HepG2 (cell line): ENCODE data around the gene EFNA3. TPM values are rescaled to one million over a fixed set of nuclear protein-coding genes. Genes with fewer than 3 reads are reported as not detected.

Experiments used
- CBX1 ChIP-seq: IDR thresholded peaks from one replicate; pipeline ENCODE4 v1.6.1; 2016; ENCODE audit warnings: antibody characterized with exemption, low read depth
- HNRNPLL ChIP-seq: fragments of 200-400 bp; formaldehyde crosslinking; IDR thresholded peaks from 2 replicates; pipeline ENCODE4 v1.6.1; 2017; ENCODE audit warnings: mild to moderate bottlenecking, low read depth, low read length; ENCODE audit not compliant: poor library complexity, severe bottlenecking
- HNRNPUL1 ChIP-seq: fragments of 200-400 bp; formaldehyde crosslinking; IDR thresholded peaks from 2 replicates; pipeline ENCODE4 v1.6.1; 2017; ENCODE audit warnings: low read depth, mild to moderate bottlenecking, low read length, moderate library complexity
- KDM3A ChIP-seq: IDR thresholded peaks from 2 replicates; pipeline ENCODE4 v1.6.1; 2018; ENCODE audit warnings: low read depth, missing compliant biosample characterization
- MAFK ChIP-seq, 2 experiments: IDR thresholded peaks in 1 of 2; conservative IDR thresholded peaks in 1 of 2; 2 replicates each; pipeline ENCODE4 v1.6.1; 2011; ENCODE audit warnings: improper control_type of control experiment in 2 of 2, low read length in 2 of 2
- MED8 ChIP-seq: sonication (generic); formaldehyde crosslinking; IDR thresholded peaks from 2 replicates; pipeline ENCODE4 v1.8.1; 2023; ENCODE audit warnings: mild to moderate bottlenecking, missing genetic modification reagents; ENCODE audit not compliant: insufficient replicate concordance
- MYC ChIP-seq: sonication (generic); formaldehyde crosslinking; IDR thresholded peaks from 2 replicates; pipeline ENCODE4 v1.9.0; 2021; ENCODE audit warnings: missing genetic modification reagents, borderline replicate concordance
- NFKBIZ ChIP-seq: IDR thresholded peaks from 2 replicates; pipeline ENCODE4 v1.6.1; 2018; ENCODE audit warnings: missing genetic modification reagents, missing compliant biosample characterization
- PRDM4 ChIP-seq: sonication (generic); formaldehyde crosslinking; IDR thresholded peaks from 2 replicates; pipeline ENCODE4 v1.9.0; 2021; ENCODE audit warnings: missing genetic modification reagents, borderline replicate concordance
- SNAI1 ChIP-seq: sonication (generic); formaldehyde crosslinking; IDR thresholded peaks from 2 replicates; pipeline ENCODE4 v1.5.0; 2020; ENCODE audit warnings: mild to moderate bottlenecking, missing genetic modification reagents, borderline replicate concordance
- THYN1 ChIP-seq: sonication (generic); formaldehyde crosslinking; IDR thresholded peaks from 2 replicates; pipeline ENCODE4 v1.8.1; 2023; ENCODE audit warnings: low read depth, mild to moderate bottlenecking, moderate library complexity, missing genetic modification reagents, borderline replicate concordance
- TMF1 ChIP-seq: sonication (generic); formaldehyde crosslinking; IDR thresholded peaks from 2 replicates; pipeline ENCODE4 v1.8.1; 2022; ENCODE audit warnings: low read depth, missing genetic modification reagents
- ZMYM4 ChIP-seq: sonication (generic); formaldehyde crosslinking; IDR thresholded peaks from 2 replicates; pipeline ENCODE4 v1.8.1; 2023; ENCODE audit warnings: mild to moderate bottlenecking, missing genetic modification reagents
- ZNF296 ChIP-seq: sonication (generic); formaldehyde crosslinking; conservative IDR thresholded peaks from 2 replicates; pipeline ENCODE4 v1.5.0; 2020; ENCODE audit warnings: mild to moderate bottlenecking, missing genetic modification reagents
- ZNF550 ChIP-seq: sonication (generic); formaldehyde crosslinking; IDR thresholded peaks from 2 replicates; pipeline ENCODE4 v1.4.0; 2020; ENCODE audit warnings: mild to moderate bottlenecking, missing genetic modification reagents, borderline replicate concordance
- ZNF562 ChIP-seq: sonication (generic); formaldehyde crosslinking; IDR thresholded peaks from 2 replicates; pipeline ENCODE4 v1.8.0; 2022; ENCODE audit warnings: missing genetic modification reagents, borderline replicate concordance
- ZNF569 ChIP-seq: sonication (generic); formaldehyde crosslinking; IDR thresholded peaks from 2 replicates; pipeline ENCODE4 v1.5.0; 2020; ENCODE audit warnings: mild to moderate bottlenecking, missing genetic modification reagents, moderate library complexity, borderline replicate concordance
- polyA plus RNA-seq, 8 experiments: library from polyadenylated mRNA; depleted of rRNA in 3 of 8; stranded (reverse) in 7 of 8; unstranded in 1 of 8; fragments of >200 nt; fragmentation: Illumina TruSeq in 4 of 8; extraction: Trizol in 4 of 8; gene quantifications; 2 replicates each; pipeline versions ENCODE4 v1.2.1 to v1.2.3, GENCODE V29; 2011 to 2016; ENCODE audit warnings: low read depth in 4 of 8, missing spikeins in 1 of 8, mixed read lengths in 1 of 8; ENCODE audit not compliant: insufficient read depth in 1 of 8
- total RNA-seq, 5 experiments: library from RNA; depleted of rRNA; stranded (reverse); fragments of >200 nt; fragmentation: Illumina TruSeq; extraction: Trizol; gene quantifications; 2 replicates each; pipeline ENCODE4 v1.2.3, GENCODE V29; 2016; ENCODE audit warnings: low read depth in 1 of 5
- TF ChIP-seq, protein P1 (sequence below): sonication (generic); formaldehyde crosslinking; IDR thresholded peaks from 2 replicates; pipeline ENCODE4; 2020; ENCODE audit warnings: missing genetic modification reagents, mild to moderate bottlenecking, borderline replicate concordance
- TF ChIP-seq, protein P2 (sequence below): sonication (generic); formaldehyde crosslinking; conservative IDR thresholded peaks from 2 replicates; pipeline ENCODE4 v1.8.1; 2023; ENCODE audit warnings: missing genetic modification reagents
- TF ChIP-seq, protein P3 (sequence below): IDR thresholded peaks from 2 replicates; pipeline ENCODE4 v1.6.1; 2018; ENCODE audit warnings: missing genetic modification reagents, mild to moderate bottlenecking, missing compliant biosample characterization

The EFNA3 gene
- total and polyA plus RNA-seq, 2 of the 13 experiments (the other 11 are each of a cell fraction or from before 2014, with no cell fraction given), result 1.0 to 5.7 TPM

DNA sequence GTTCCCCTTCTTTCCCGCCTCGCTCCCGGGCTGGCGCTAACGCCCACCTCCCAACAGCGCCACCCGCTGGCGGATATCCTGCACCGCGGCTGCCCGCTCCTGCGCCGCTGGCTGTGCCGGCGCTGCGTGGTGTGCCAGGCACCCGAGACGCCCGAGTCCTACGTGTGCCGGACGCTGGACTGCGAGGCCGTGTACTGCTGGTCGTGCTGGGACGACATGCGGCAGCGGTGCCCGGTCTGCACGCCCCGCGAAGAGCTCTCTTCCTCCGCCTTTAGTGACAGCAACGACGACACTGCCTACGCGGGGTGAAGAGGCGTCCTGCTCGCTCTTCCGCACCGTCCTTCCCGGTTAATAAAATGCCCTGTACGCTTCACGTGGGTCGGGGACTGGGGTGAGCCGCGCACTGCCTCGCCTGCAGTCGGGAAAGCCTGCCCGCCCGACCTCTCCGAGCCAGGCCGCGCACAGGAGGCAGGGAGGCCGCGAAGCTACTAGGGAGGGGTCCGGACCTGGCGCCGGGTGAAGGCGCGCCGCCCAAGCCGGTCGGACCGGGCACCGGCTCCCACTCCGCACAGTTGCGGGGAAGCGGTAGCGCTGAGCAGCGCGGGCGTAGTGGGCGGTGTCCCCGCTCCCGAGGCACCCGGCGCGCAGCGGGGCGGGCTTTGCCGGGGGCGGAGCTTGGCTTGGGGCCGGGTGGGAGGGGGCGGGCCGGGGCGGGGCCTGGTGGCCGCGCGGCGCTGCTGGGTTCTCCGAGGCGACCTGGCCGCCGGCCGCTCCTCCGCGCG lies 27.9 kb upstream of the EFNA3 start, which contains the start of gene ADAM15 (continued):
- TF ChIP-seq, protein P1, sequence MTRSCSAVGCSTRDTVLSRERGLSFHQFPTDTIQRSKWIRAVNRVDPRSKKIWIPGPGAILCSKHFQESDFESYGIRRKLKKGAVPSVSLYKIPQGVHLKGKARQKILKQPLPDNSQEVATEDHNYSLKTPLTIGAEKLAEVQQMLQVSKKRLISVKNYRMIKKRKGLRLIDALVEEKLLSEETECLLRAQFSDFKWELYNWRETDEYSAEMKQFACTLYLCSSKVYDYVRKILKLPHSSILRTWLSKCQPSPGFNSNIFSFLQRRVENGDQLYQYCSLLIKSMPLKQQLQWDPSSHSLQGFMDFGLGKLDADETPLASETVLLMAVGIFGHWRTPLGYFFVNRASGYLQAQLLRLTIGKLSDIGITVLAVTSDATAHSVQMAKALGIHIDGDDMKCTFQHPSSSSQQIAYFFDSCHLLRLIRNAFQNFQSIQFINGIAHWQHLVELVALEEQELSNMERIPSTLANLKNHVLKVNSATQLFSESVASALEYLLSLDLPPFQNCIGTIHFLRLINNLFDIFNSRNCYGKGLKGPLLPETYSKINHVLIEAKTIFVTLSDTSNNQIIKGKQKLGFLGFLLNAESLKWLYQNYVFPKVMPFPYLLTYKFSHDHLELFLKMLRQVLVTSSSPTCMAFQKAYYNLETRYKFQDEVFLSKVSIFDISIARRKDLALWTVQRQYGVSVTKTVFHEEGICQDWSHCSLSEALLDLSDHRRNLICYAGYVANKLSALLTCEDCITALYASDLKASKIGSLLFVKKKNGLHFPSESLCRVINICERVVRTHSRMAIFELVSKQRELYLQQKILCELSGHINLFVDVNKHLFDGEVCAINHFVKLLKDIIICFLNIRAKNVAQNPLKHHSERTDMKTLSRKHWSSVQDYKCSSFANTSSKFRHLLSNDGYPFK (CRISPR knock-in tag), result peak; percentile 86
- TF ChIP-seq PRDM4 (CRISPR knock-in tag) (no peak), HNRNPLL (peak; percentile 83), ZNF296 (CRISPR knock-in tag) (no peak), SNAI1 (CRISPR knock-in tag) (peak; percentile 79; the same call in 1 of the 2 replicates), MAFK (conservative IDR thresholded peaks at IDR 0.05 in 1 of 2, IDR thresholded peaks at IDR 0.05 in 1 of 2; ENCODE audit: low read length in 2 of 2) (no peak), MED8 (CRISPR knock-in tag) (no peak), ZNF569 (CRISPR knock-in tag) (0 out of 2 replicates have a peak, but pooled peaks have one; percentile 41), KDM3A (CRISPR knock-in tag) (peak; percentile 93; the same call in 1 of the 2 replicates), THYN1 (CRISPR knock-in tag) (no peak), NFKBIZ (CRISPR knock-in tag) (peak; percentile 77; the same call in 1 of the 2 replicates), ZNF550 (CRISPR knock-in tag) (0 out of 2 replicates have a peak, but pooled peaks have one; percentile 90), TMF1 (CRISPR knock-in tag) (peak; percentile 26; the same call in 1 of the 2 replicates), MYC (peak; percentile 89; the same call in 1 of the 2 replicates), ZMYM4 (CRISPR knock-in tag) (peak; percentile 61; the same call in 1 of the 2 replicates), HNRNPUL1 (no peak), CBX1 (no peak), ZNF562 (CRISPR knock-in tag) (no peak)
- TF ChIP-seq, protein P2, sequence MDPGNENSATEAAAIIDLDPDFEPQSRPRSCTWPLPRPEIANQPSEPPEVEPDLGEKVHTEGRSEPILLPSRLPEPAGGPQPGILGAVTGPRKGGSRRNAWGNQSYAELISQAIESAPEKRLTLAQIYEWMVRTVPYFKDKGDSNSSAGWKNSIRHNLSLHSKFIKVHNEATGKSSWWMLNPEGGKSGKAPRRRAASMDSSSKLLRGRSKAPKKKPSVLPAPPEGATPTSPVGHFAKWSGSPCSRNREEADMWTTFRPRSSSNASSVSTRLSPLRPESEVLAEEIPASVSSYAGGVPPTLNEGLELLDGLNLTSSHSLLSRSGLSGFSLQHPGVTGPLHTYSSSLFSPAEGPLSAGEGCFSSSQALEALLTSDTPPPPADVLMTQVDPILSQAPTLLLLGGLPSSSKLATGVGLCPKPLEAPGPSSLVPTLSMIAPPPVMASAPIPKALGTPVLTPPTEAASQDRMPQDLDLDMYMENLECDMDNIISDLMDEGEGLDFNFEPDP (CRISPR knock-in tag), result 0 out of 2 replicates have a peak, but pooled peaks have one; percentile 73
- TF ChIP-seq, protein P3, sequence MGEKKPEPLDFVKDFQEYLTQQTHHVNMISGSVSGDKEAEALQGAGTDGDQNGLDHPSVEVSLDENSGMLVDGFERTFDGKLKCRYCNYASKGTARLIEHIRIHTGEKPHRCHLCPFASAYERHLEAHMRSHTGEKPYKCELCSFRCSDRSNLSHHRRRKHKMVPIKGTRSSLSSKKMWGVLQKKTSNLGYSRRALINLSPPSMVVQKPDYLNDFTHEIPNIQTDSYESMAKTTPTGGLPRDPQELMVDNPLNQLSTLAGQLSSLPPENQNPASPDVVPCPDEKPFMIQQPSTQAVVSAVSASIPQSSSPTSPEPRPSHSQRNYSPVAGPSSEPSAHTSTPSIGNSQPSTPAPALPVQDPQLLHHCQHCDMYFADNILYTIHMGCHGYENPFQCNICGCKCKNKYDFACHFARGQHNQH, result peak; percentile 71
